ENCODE data around the gene MAML1. TPM values are rescaled to one million over a fixed set of nuclear protein-coding genes. Genes with fewer than 3 reads are reported as not detected.
"Not testable (repeated sequence)": the region's sequence is repeated elsewhere in the genome, so short reads cannot be mapped to it uniquely, and the experiment has no call there.

Gene MAML1
- total RNA-seq, 8 experiments from 2014 or later, result 7.7 to 37.5 (median 13.2) TPM

GRCh38 chr5:179724163-179724562 is 8.5 kb upstream of the MAML1 start:
- Histone ChIP-seq H3K27ac (no peak overlapping the region), H3K4me3 (no peak overlapping the region), H3K4me1 (replicated peaks in 1 of 2) (no peaks in the 10 kb centered on the region)
- 79 to 100% (median 95%) methylated on average over 2 to 4 of the region's 4 CpGs; no CpG with 5 or more reads in 1 of the 10 experiments for WGBS, 10 experiments
- in situ Hi-C loops (cut with MboI; ENCODE audit: low pct_unique_long_range_greater_than_20kb in 2 of 9, low sequenced_read_pairs in 9 of 9, unreplicated experiment in 9 of 9), result no loop called here
- no peak for ATAC-seq (replicated peaks in 6 of 8)

GRCh38 chr5:179727106-179727505 is 5.5 kb upstream of the MAML1 start:
- Histone ChIP-seq H3K4me1 (replicated peaks in 1 of 2) (no peaks in the 10 kb centered on the region), H3K4me3 (no peak overlapping the region), H3K27ac (no peak overlapping the region)
- in situ Hi-C loops (cut with MboI; ENCODE audit: low pct_unique_long_range_greater_than_20kb in 2 of 9, low sequenced_read_pairs in 9 of 9, unreplicated experiment in 9 of 9), result no loop called here
- ATAC-seq (replicated peaks in 6 of 8), result no peak
- 94 to 100% (median 97%) methylated on average over 1 to 6 of the region's 6 CpGs for WGBS, 10 experiments

DNA sequence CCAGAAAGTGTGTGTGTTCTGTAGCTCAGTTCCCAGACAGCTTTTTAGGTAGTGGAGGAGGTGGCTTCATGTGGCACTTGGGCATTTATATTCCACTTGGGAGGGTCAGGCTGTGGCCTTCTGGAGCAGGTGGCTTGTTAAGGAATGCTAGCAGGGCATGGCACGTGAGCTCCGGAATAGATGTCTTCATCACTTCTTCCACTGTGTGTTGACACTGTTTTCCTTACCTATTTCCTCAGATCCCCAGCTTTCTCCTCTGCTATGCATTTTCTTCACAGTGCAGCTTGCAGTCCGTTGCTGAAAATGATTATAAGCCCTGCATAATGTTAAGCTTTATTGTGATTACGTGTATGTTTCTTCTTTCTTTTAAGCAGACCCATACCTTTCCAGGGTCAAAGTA is 3.3 kb upstream of the MAML1 start:
- in situ Hi-C loops (cut with MboI; ENCODE audit: low pct_unique_long_range_greater_than_20kb in 2 of 9, low sequenced_read_pairs in 9 of 9, unreplicated experiment in 9 of 9), result no loop called here

GRCh38 chr5:179729727-179730126 is 2.9 kb upstream of the MAML1 start:
- H3K4me3 ChIP-seq, result no peak overlapping the region
- peak in 1 of 8 experiments; percentile 2 for ATAC-seq (replicated peaks in 6 of 8)
- WGBS, 10 experiments, result 32 to 100% (median 93%) methylated on average over 1 to 3 of the region's 3 CpGs; no CpG with 5 or more reads in 1 of the 10 experiments
- in situ Hi-C loops (cut with MboI; ENCODE audit: low pct_unique_long_range_greater_than_20kb in 2 of 9, low sequenced_read_pairs in 9 of 9, unreplicated experiment in 9 of 9), result no loop called here
- no peak overlapping the region for H3K27ac ChIP-seq
- peaks cover 5 to 8% of the 10 kb centered on the region in 2 donors for H3K4me1 ChIP-seq (replicated peaks in 1 of 2)

More for the DNA sequence above, 3.3 kb upstream of the MAML1 start:
- ATAC-seq (replicated peaks in 6 of 8), result no peak
- Histone ChIP-seq H3K27ac (no peak overlapping the region), H3K4me3 (no peak overlapping the region), H3K4me1 (replicated peaks in 1 of 2) (peaks cover under 1 to 3% of the 10 kb centered on the region in 2 donors)
- WGBS, 10 experiments, result 66 to 100% (median 90%) methylated on average over 1 to 4 of the region's 4 CpGs; no CpG with 5 or more reads in 1 of the 10 experiments

DNA sequence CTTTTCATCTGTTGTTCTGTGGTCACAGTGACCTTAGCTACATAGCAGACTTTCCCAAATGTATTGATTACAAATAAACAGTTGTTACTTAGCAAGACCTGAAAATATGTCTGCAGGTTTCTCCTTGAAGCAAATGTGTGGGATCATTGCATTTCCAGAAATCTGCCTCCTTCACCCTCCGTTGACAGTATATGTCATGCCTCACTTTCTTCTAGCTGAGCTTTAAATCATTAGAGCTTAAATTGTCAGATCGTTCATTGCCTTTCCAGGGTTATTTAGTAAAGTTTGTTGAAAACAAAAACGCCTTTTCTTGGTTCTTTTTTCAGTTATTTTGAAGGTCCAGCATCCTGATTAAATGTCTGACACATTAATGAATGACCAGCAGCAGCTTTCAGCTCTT is 2.3 kb upstream of the MAML1 start:
- in situ Hi-C loops (cut with MboI; ENCODE audit: low pct_unique_long_range_greater_than_20kb in 2 of 9, low sequenced_read_pairs in 9 of 9, unreplicated experiment in 9 of 9), result no loop called here
- H3K4me1 ChIP-seq (replicated peaks in 1 of 2), result peaks cover 6 to 12% of the 10 kb centered on the region in 2 donors
- 17 to 93% (median 75%) methylated on average over 2 to 3 of the region's 3 CpGs; no CpG with 5 or more reads in 1 of the 10 experiments for WGBS, 10 experiments
- no peak for ATAC-seq (replicated peaks in 6 of 8)
- H3K4me3 ChIP-seq, result no peak overlapping the region
- H3K27ac ChIP-seq, result no peak overlapping the region

DNA sequence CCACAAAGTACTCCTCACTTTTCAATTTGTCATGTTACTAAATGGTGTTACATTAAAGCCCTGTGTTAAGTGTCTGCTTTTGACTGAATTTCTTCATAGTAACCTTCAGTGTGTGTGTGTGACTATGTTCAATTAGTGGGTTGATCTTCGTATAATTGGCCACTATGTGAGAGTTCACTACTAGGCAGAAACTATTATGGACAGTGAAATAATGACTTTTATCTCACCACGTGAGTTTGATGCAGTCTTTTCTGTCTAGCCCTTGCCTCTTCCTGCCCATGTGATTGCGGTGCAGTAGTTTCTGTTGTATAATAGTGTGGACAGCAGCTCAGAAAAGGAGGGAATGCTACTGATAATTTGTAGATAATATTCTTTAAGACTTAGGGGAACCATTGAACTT is 1.8 kb upstream of the MAML1 start:
- no peak overlapping the region for H3K27ac ChIP-seq
- H3K4me1 ChIP-seq (replicated peaks in 1 of 2), result peaks cover 6 to 12% of the 10 kb centered on the region in 2 donors
- H3K4me3 ChIP-seq, result no peak overlapping the region
- no peak for ATAC-seq (replicated peaks in 6 of 8)
- 51 to 100% (median 89%) methylated on average over 1 to 3 of the region's 3 CpGs; no CpG with 5 or more reads in 1 of the 10 experiments for WGBS, 10 experiments
- in situ Hi-C loops (cut with MboI; ENCODE audit: low pct_unique_long_range_greater_than_20kb in 2 of 9, low sequenced_read_pairs in 9 of 9, unreplicated experiment in 9 of 9), result no loop called here

DNA sequence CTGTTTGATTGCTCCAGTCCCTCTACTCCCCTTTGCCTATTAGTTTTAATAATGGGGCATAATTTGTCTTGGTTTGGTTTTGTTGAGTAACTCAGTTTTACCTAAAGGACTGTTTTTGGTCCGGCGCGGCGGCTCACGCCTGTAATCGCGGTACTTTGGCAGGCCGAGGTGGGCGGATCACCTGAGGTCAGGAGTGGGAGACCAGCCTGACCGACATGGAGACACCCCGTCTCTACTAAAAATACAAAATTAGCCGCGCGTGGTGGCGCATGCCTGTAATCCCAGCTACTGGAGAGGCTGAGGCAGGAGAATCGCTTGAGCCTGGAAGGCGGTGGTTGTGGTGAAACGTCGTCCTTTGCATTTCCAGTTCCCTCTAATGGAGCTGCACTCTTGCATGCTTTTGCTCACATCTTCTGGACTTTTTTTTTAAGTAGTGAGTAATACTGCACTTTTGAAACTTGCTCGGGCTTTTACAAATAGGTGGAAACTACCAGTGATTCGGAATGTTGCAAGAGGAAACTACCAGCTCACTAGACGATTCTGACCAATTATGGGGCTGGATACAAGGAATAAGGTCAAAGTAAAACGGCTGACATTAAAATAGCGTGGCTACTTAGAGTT is 721 bp upstream of the MAML1 start:
- Histone ChIP-seq H3K4me1 (replicated peaks in 1 of 2) (peaks cover 6 to 12% of the 10 kb centered on the region in 2 donors), H3K4me3 (peak overlapping the region; percentile 8 to 85 (median 19)), H3K27ac (no peak overlapping the region)
- in situ Hi-C loops (cut with MboI; ENCODE audit: low pct_unique_long_range_greater_than_20kb in 2 of 9, low sequenced_read_pairs in 9 of 9, unreplicated experiment in 9 of 9), result no loop called here
- ATAC-seq (replicated peaks in 6 of 8), result peak in 1 of 8 experiments; percentile 7
- 10 to 81% (median 51%) methylated on average over 2 to 22 of the region's 24 CpGs for WGBS, 10 experiments

DNA sequence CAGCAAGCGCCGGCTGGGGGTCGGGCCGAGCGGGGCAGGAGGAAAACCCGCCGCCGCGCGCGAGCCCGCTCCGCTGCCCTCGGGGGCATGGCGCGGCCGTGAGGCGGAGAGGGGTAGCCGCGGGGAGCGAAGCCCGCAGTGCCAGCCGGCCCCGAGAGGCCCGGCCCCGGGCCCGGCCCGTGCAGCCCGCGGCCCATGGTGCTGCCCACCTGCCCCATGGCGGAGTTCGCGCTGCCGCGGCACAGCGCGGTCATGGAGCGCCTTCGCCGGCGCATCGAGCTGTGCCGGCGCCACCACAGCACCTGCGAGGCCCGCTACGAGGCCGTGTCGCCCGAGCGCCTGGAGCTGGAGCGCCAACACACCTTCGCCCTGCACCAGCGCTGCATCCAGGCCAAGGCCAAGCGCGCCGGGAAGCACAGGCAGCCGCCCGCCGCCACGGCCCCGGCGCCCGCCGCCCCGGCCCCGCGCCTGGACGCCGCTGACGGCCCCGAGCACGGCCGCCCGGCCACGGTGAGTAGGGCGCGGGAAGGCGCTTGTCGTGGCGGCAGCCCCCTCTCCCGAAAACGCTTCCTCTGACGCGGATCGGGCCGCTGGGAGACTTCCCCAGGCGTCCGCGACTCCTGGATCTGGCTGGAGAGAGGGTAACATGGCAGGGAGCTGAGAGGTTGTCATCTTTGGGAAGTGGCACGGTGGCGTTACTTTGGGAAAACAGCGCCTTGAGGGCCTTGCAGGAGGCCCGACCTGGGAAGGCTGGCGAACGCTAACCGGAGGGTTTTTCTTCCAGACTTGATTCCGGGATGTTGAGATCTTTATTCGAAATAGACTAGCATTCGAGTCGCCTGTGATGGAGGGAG is 523 bp downstream of the MAML1 start:
- ATAC-seq (replicated peaks in 6 of 8), result peak; percentile 32 to 63 (median 57)
- WGBS, 10 experiments, result 0 to 4% (median 0%) methylated on average over 2 to 14 of the region's 101 CpGs; no CpG with 5 or more reads in 2 of the 10 experiments

DNA sequence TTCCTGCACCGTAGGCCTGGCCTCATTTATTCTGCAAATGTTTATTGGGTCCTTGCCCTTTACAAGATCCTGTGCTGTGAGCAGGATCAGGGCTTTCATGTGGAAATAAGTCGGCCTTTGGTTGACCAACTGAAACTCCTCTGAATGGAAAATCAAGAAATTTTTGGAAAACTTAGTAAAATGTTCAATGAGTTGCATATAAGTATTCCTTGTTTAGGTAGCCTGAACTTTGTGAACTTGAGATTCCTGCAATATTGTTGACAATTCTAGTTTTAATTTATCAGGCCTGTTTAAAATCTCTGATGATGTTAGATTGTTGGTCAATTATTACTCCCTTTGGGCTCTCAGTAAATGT is 1.1 kb downstream of the MAML1 start:
- Histone ChIP-seq H3K4me3 (peak overlapping the region; percentile 65 to 91 (median 73)), H3K4me1 (replicated peaks in 1 of 2) (peaks cover 6 to 12% of the 10 kb centered on the region in 2 donors), H3K27ac (peak overlapping the region; percentile 91 to 95)
- 0 to 10% (median 0%) methylated on average over 1 to 2 of the region's 2 CpGs; no CpG with 5 or more reads in 6 of the 10 experiments for WGBS, 10 experiments
- ATAC-seq (replicated peaks in 6 of 8), result peak in 1 of 8 experiments; percentile 0
- in situ Hi-C loops (cut with MboI; ENCODE audit: low pct_unique_long_range_greater_than_20kb in 2 of 9, low sequenced_read_pairs in 9 of 9, unreplicated experiment in 9 of 9), result no loop called here

More for the DNA sequence above, 523 bp downstream of the MAML1 start:
- in situ Hi-C loops (cut with MboI; ENCODE audit: low pct_unique_long_range_greater_than_20kb in 2 of 9, low sequenced_read_pairs in 9 of 9, unreplicated experiment in 9 of 9), result no loop called here
- peak overlapping the region; percentile 91 to 95 for H3K27ac ChIP-seq
- H3K4me3 ChIP-seq, result peak overlapping the region; percentile 65 to 91 (median 73)
- H3K4me1 ChIP-seq (replicated peaks in 1 of 2), result peaks cover 6 to 12% of the 10 kb centered on the region in 2 donors

DNA sequence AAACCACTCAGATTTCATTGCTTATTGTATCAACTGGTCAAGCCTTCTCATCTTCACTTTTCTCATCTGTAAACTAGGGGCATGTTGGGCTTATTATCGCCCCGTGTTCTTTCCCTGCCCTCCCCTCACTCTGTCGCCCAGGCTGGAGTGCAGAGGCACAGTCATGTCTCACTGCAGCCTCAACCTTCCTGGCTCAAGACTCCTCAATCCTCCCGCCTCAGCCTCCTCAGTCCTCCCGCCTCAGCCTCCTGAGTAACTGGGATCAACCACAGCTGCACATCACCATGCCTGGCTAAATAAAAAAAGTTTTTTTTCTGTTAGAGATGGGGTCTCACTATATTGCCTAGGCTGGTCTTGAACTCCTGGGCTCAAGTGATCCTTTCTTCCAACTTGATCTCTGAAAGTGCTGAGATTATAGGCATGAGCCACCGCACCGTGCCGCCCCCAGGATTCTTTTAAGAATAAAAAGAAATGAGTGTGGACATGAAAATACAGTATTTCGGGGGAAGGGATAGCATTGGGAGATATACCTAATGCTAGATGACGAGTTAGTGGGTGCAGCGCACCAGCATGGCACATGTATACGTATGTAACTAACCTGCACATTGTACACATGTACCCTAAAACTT is 2.0 kb downstream of the MAML1 start:
- ATAC-seq (replicated peaks in 6 of 8), result no peak
- Histone ChIP-seq H3K4me3 (peak overlapping the region; percentile 65 to 91 (median 73)), H3K27ac (no peak overlapping the region), H3K4me1 (replicated peaks in 1 of 2) (peaks cover 6 to 12% of the 10 kb centered on the region in 2 donors)
- in situ Hi-C loops (cut with MboI; ENCODE audit: low pct_unique_long_range_greater_than_20kb in 2 of 9, low sequenced_read_pairs in 9 of 9, unreplicated experiment in 9 of 9), result no loop called here
- 50 to 100% (median 92%) methylated on average over 2 to 7 of the region's 12 CpGs; no CpG with 5 or more reads in 3 of the 10 experiments for WGBS, 10 experiments

- Histone ChIP-seq H3K4me1 (replicated peaks in 1 of 2) (peaks cover 6 to 12% of the 10 kb centered on the region in 2 donors), H3K27ac (no peak overlapping the region), H3K4me3 (no peak overlapping the region)
- in situ Hi-C loops (cut with MboI; ENCODE audit: low pct_unique_long_range_greater_than_20kb in 2 of 9, low sequenced_read_pairs in 9 of 9, unreplicated experiment in 9 of 9), result no loop called here
- ATAC-seq (replicated peaks in 6 of 8), result peak in 1 of 8 experiments; percentile 47
- WGBS, 10 experiments, result 59 to 100% (median 99%) methylated on average over 1 to 4 of the region's 4 CpGs
Observed at GRCh38 chr5:179738742-179739141, 6.1 kb downstream of the MAML1 start.

DNA sequence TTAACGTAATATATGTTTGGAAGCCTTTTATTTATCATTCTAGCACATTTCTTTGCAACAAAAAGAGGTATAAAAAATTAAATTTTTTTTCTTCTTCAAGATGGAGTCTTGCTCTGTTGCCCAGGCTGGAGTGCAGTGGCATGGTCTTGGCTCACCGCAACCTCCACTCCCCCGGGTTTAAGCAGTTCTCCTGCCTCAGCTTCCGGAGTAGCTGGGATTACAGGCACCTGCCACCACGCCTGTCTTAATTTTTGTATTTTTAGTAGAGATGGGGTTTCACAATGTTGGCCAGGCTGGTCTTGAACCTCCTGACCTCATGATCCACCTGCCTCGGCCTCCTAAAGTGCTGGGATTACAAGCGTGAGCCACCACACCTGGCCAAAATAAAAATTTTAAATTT is 11.5 kb downstream of the MAML1 start:
- H3K4me1 ChIP-seq (replicated peaks in 1 of 2); H3K4me3 ChIP-seq; ATAC-seq (replicated peaks in 6 of 8); in situ Hi-C loops (cut with MboI; ENCODE audit: low pct_unique_long_range_greater_than_20kb in 2 of 9, low sequenced_read_pairs in 9 of 9, unreplicated experiment in 9 of 9); H3K27ac ChIP-seq: not testable (repeated sequence)
- WGBS, 10 experiments, result 56 to 100% (median 90%) methylated on average over 1 to 7 of the region's 7 CpGs

- 80 to 100% (median 96%) methylated on average over 1 to 2 of the region's 2 CpGs; no CpG with 5 or more reads in 1 of the 10 experiments for WGBS, 10 experiments
- Histone ChIP-seq H3K27ac (no peak overlapping the region), H3K4me1 (replicated peaks in 1 of 2) (no peaks in the 10 kb centered on the region), H3K4me3 (no peak overlapping the region)
- in situ Hi-C loops (cut with MboI; ENCODE audit: low pct_unique_long_range_greater_than_20kb in 2 of 9, low sequenced_read_pairs in 9 of 9, unreplicated experiment in 9 of 9), result no loop called here
- ATAC-seq (replicated peaks in 6 of 8), result no peak
Observed at GRCh38 chr5:179746872-179747271, 14.2 kb downstream of the MAML1 start.
